Vagina (tissue), 2 donors: ENCODE data around the gene PINLYP. TPM values are rescaled to one million over a fixed set of nuclear protein-coding genes. Genes with fewer than 3 reads are reported as not detected.
"Not testable (repeated sequence)": the region's sequence is repeated elsewhere in the genome, so short reads cannot be mapped to it uniquely, and the experiment has no call there.

Experiments used
- DNase-seq, 2 donors: peaks; one replicate each; pipeline ENCODE4 v3.0.0-alpha.2; 2017; ENCODE audit errors: extremely low spot score in 2 of 2
- H3K27ac ChIP-seq: fragments of 200-600 bp; sonication (generic); one replicate; pipeline ENCODE4 v1.5.1; 2019
- H3K27me3 ChIP-seq: fragments of 200-600 bp; sonication (generic); one replicate; pipeline ENCODE4 v1.5.1; 2019
- H3K36me3 ChIP-seq, 2 donors: fragments of 200-600 bp; sonication (generic); one replicate each; pipeline ENCODE4 v1.5.1; 2017 to 2019
- H3K4me1 ChIP-seq: fragments of 200-600 bp; sonication (generic); one replicate; pipeline ENCODE4 v1.5.1; 2019
- H3K4me3 ChIP-seq, 2 donors: fragments of 200-600 bp; sonication (generic); 1 replicate in 1 of 2; 2 replicates in 1 of 2; pipeline ENCODE4 v1.5.1; 2016 to 2019
- H3K9me3 ChIP-seq: fragments of 200-600 bp; sonication (generic); one replicate; pipeline ENCODE4 v1.5.1; 2019
- CTCF ChIP-seq, 3 experiments: fragments of 450-650 bp in 2 of 3; fragments of 200-600 bp in 1 of 3; sonication (generic) in 1 of 3; IDR thresholded peaks; one replicate each; pipeline ENCODE4 v1.5.1; 2017 to 2019; ENCODE audit warnings: antibody characterized with exemption in 3 of 3, mild to moderate bottlenecking in 2 of 3, moderate library complexity in 2 of 3
- POLR2A ChIP-seq, 2 donors: fragments of 450-650 bp; IDR thresholded peaks; one replicate each; pipeline ENCODE4 v1.6.1; 2017; ENCODE audit warnings: antibody characterized with exemption in 2 of 2, mild to moderate bottlenecking in 2 of 2, moderate library complexity in 2 of 2
- POLR2AphosphoS5 ChIP-seq, 2 donors: sonication (generic); formaldehyde crosslinking; IDR thresholded peaks; one replicate each; pipeline ENCODE4 v1.9.0; 2017; ENCODE audit warnings: antibody characterized with exemption in 2 of 2, mild to moderate bottlenecking in 2 of 2, low read depth in 1 of 2; ENCODE audit not compliant: insufficient read depth in 1 of 2
- intact Hi-C: fragments of 100-400 bp; cut with DNase I; formaldehyde crosslinking; loops from one replicate; pipeline ENCODE4 v1.15.1; 2023
- total RNA-seq: library from RNA; depleted of rRNA; stranded (reverse); fragments of >200 nt; gene quantifications from one replicate; pipeline ENCODE4 v1.2.3, GENCODE V29; 2016

PINLYP gene
- total RNA-seq, 1 donor from 2014 or later: 8.8 TPM

GRCh38 chr19:43544077-43544476, 31.5 kb upstream of the PINLYP start:
- Histone ChIP-seq H3K9me3 (peaks cover 4% of the 10 kb centered on the region), H3K27ac (no peak overlapping the region), H3K4me3 (no peak overlapping the region), H3K36me3 (peaks cover 0 to 54% of the 10 kb centered on the region in 2 donors), H3K27me3 (no peaks in the 10 kb centered on the region), H3K4me1 (no peaks in the 10 kb centered on the region)
- intact Hi-C loops: no loop called here
- TF ChIP-seq POLR2A (IDR thresholded peaks at IDR 0.05) (no peak), CTCF (IDR thresholded peaks at IDR 0.05) (no peak), POLR2AphosphoS5 (IDR thresholded peaks at IDR 0.05; ENCODE audit: insufficient read depth in 1 of 2, low read depth in 1 of 2) (no peak)
- no peak for DNase-seq

DNA sequence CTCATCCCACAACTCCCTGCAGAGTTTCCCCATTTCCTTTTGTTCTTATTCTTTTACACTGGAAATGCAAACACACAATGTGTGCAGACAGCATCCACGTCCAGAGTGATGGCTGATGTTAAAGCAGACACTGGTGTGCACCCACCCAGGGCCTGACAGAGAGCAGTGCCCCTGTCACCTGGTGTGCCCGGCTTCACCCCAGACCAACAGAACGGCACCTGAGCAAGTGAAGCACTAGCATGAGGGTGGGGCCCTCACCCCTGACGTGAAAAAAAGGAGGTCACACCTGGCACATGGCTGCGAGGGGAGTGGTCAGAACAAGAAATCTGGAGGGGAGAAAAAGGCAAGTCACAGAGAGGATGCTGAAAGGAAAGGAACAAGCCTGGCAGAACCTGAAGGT, 30.3 kb upstream of the PINLYP start:
- H3K4me3 ChIP-seq: no peak overlapping the region
- DNase-seq: no peak
- TF ChIP-seq CTCF (IDR thresholded peaks at IDR 0.05) (no peak), POLR2A (IDR thresholded peaks at IDR 0.05) (no peak)
- peaks cover 0 to 47% of the 10 kb centered on the region in 2 donors for H3K36me3 ChIP-seq
- intact Hi-C loops: no loop called here
- no peaks in the 10 kb centered on the region for H3K9me3 ChIP-seq
- H3K27me3 ChIP-seq: no peaks in the 10 kb centered on the region
- no peak overlapping the region for H3K27ac ChIP-seq
- no peaks in the 10 kb centered on the region for H3K4me1 ChIP-seq

GRCh38 chr19:43545981-43546380, 29.6 kb upstream of the PINLYP start:
- TF ChIP-seq POLR2A (IDR thresholded peaks at IDR 0.05): no peak
- TF ChIP-seq CTCF (IDR thresholded peaks at IDR 0.05): no peak
- no peak for TF ChIP-seq POLR2AphosphoS5 (IDR thresholded peaks at IDR 0.05; ENCODE audit: insufficient read depth in 1 of 2, low read depth in 1 of 2)
- intact Hi-C loops: no loop called here

DNA sequence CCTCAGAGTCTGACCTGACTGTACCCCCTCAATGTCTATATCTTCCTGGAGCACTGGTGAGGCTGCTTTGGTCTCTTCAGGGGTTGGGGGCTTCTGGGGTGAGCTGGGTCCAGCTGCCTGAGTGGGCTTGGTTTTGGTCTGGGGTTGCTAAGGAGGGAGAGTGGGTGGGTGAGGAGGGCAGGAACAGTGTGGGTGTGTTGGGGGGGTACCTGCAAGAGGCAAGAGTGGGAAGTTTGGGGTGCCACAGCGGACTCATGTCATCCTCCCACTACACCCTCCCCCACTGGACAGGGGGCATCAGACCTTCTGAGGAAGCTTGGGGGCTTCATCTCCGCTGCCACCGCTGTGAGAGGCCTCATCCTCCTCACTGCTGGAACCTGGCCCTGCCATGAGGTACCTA, 29.0 kb upstream of the PINLYP start:
- peaks cover 0 to 54% of the 10 kb centered on the region in 2 donors for H3K36me3 ChIP-seq
- TF ChIP-seq CTCF (IDR thresholded peaks at IDR 0.05) (no peak), POLR2AphosphoS5 (IDR thresholded peaks at IDR 0.05; ENCODE audit: insufficient read depth in 1 of 2, low read depth in 1 of 2) (no peak), POLR2A (IDR thresholded peaks at IDR 0.05) (no peak)
- H3K9me3 ChIP-seq: no peaks in the 10 kb centered on the region
- no peaks in the 10 kb centered on the region for H3K4me1 ChIP-seq
- H3K4me3 ChIP-seq: no peak overlapping the region
- H3K27ac ChIP-seq: no peak overlapping the region
- H3K27me3 ChIP-seq: no peaks in the 10 kb centered on the region
- no peak for DNase-seq
- intact Hi-C loops: no loop called here

More at GRCh38 chr19:43545981-43546380, 29.6 kb upstream of the PINLYP start:
- H3K4me1 ChIP-seq: no peaks in the 10 kb centered on the region
- no peaks in the 10 kb centered on the region for H3K27me3 ChIP-seq
- H3K4me3 ChIP-seq: no peak overlapping the region
- H3K27ac ChIP-seq: no peak overlapping the region
- DNase-seq: no peak
- H3K36me3 ChIP-seq: peaks cover 0 to 49% of the 10 kb centered on the region in 2 donors
- H3K9me3 ChIP-seq: no peaks in the 10 kb centered on the region

DNA sequence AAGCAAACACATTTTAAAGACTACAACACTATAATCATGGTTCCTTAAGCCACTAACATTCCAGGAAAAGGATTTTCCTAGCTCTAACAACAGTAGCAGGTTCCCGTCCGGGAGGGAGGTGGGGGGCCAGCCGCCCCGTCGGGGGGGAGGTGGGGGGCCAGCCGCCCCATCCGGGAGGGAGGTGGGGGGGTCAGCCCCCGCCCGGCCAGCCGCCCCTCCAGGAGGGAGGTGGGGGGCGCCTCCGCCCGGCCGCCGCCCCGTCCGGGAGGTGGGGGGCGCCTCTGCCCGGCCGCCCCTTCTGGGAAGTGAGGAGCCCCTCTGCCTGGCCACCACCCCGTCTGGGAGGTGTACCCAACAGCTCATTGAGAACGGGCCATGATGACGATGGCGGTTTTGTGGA, 27.7 kb upstream of the PINLYP start:
- H3K4me1 ChIP-seq, intact Hi-C loops, H3K4me3 ChIP-seq, H3K9me3 ChIP-seq, DNase-seq, H3K27ac ChIP-seq, H3K27me3 ChIP-seq: not testable (repeated sequence)
- H3K36me3 ChIP-seq: peaks cover 0 to 52% of the 10 kb centered on the region in 2 donors

DNA sequence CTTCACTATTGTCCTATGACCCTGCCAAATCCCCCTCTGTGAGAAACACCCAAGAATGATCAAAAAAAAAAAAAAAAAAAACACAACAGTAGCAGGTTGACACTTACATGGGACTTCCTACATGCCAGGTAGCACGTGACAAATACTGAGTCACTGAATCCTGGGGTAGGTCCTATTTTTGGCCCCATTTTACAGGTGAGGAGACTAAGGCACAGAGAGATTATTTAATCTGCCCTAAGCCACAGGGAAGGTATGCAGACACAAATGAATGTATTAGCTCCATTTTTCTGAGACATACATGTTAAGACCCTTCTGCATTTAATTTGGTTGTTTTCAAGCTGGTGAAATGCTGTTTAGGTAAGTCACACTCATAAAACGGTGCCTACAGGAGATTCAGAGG, 26.9 kb upstream of the PINLYP start:
- DNase-seq: no peak
- no peaks in the 10 kb centered on the region for H3K27me3 ChIP-seq
- H3K27ac ChIP-seq: no peak overlapping the region
- H3K4me1 ChIP-seq: no peaks in the 10 kb centered on the region
- intact Hi-C loops: no loop called here
- H3K9me3 ChIP-seq: no peaks in the 10 kb centered on the region
- TF ChIP-seq CTCF (IDR thresholded peaks at IDR 0.05) (no peak), POLR2AphosphoS5 (IDR thresholded peaks at IDR 0.05; ENCODE audit: insufficient read depth in 1 of 2, low read depth in 1 of 2) (no peak), POLR2A (IDR thresholded peaks at IDR 0.05) (no peak)
- H3K4me3 ChIP-seq: no peak overlapping the region
- H3K36me3 ChIP-seq: peaks cover 0 to 48% of the 10 kb centered on the region in 2 donors
